AG08395 (cell line): ENCODE measurements around the gene ADCY3.
A peak's percentile ranks its signal among the peaks of the same experiment; 100 is the strongest.

Experiments used
- DNase-seq: peaks from one replicate; pipeline ENCODE4 v3.0.0; 2012; ENCODE audit warnings: mixed read lengths, low spot score

The ADCY3 gene

DNA sequence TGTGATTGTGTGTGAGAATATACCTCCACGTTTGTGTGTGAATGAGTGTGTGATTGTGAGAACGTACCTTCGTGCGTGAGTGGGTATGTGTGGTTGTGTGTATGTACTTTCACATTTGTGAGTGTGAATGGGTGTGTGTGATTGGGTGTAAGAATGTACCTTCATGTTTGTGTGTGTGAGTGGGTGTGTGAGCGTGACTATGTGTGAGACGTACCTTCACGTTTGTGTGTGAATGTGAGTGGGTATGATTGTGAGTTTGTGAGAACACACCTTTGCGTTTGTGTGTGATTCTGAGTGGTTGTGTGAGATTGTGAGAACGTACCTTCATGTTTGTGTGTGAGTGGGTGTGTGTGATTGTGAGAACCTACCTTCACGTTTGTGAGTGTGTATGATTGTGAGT lies 5.8 kb upstream of the ADCY3 start:
- no peak for DNase-seq

DNA sequence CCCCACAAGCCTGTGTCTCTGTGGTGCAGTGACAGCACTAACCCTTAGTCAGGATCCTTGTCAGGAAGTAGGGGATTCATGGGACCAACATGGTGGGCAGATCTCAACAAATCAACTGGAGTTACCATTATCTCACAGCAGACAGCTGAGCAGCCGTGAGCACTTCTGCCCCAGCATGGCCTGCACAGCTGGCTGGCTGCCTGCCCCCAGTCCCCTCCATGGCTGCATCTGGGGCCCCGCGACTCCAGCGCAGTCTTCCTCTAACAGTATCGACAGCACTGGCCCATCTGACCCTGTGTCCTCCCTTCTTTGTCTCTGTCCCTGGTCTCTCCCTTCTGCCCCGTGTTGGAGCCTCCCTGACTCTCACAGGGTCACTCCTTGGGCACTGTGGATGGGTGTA lies 4.7 kb upstream of the ADCY3 start:
- DNase-seq = no peak

DNA sequence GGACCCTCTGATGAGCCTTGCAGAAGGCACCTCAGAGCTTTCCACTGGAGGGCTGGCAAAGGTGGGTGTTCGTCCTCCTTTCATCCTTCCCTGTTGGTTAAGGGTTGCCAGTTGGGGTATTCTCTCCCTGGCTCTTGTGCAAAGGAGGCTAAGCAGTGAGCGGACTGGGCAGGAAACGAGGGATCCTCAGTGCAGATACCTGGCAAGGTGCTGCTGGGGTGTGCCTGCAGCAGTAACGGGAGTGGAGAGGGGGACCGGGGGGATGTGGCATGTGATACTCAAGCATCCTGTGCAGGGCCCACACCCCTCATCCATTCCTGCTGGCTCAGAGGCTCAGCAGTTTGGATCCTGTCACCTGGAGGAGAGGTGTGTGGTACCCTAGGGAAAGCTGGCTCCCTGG lies 4.2 kb upstream of the ADCY3 start:
- DNase-seq = no peak

DNA sequence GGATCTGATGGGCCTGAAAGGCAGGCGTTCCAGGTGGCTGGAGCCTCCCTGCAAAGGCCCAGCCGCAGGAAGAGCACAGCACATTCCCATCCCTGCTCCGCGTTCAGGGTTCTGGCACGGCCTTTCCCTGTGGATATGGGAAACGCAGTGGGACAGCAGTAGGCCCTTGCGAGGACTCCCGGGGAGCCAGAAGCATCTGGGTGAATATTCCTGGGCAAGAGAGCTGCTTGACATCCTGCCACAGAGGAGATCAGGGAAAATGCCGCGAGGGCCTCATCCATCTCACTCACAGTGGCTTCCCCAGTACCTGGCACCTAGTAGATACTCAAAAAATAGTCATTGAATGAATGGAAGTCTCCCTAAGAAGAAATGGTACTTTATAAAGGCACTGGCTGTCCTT lies 3.1 kb upstream of the ADCY3 start:
- no peak for DNase-seq

DNA sequence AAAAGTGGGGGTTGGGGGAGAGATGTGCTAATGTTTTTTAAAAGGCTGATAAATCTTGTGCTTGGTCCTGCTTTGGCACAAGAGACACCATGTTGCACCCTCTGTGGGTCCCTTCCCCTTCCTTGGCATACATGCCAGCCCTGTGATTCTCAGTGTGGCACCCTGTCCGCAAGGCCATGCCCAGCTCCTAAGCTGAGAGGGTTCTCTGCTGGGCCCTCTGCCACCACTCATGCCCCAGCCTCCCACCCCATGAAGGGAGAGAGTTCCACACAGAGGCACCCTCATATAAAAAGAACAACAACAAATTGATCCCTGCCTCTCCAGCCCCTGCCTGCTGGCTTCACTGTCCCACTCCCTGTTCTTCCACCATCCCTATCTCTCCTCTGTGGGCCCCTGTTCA lies 2.5 kb upstream of the ADCY3 start:
- DNase-seq = no peak

DNA sequence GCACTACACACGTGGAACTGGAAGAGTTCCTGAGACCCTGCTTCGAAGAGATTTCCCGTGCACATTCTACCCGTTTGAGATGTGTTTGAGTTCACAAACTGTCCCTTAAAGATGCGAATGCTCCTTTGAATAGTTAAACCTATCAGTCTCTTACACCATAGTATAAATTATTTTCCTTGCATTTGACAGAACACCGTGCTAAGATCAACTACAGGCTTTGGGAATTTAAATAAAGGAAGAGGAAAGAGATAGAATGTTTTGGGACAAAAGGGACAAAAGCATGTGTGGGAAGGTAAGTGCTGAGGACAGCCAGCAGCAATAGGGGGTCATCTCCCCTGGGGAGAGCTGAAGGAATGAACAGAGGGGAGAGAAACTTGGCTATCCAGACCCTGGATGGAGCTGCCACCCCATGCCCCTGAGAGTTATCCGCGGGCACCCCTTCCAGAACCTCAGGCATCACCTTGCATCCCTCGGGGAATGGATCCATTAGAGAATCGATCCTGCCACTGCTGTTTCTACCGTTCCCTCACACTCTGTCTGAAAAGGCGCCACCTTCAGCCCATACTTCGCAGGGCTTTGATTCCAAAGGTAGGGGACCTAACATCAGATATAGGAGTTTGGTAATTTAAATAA lies 888 bp upstream of the ADCY3 start:
- DNase-seq = no peak

DNA sequence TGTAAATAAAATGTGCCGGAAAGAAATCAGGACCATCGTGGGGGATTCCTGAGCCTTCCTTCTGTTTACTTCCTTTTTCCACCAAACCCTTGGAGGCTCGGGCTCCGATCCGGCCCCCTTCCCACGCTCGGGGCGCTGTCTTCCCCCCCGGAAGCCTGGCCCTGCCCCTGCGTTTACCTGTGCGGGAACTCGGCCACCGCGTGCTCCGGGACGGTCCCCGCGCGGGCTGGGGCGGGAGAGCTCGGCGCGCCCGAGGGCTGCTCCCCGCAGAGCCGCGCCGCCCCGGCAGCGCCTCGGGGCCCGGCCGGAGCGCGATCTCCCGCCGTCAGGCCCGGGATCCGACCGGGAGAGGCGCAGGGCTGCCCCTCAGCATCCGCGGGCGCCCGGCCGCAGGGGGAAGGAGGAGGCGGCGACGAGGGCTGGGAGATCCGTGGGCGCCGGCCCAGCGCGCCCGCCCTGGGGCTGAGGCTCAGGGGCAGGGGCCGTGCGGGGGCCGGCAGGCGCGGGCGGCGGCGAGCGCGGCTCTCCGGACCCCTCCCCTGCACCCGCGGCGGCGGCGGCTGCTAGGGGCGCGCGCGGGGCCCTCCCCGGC lies 435 bp downstream of the ADCY3 start:
- DNase-seq = peak; percentile 33

DNA sequence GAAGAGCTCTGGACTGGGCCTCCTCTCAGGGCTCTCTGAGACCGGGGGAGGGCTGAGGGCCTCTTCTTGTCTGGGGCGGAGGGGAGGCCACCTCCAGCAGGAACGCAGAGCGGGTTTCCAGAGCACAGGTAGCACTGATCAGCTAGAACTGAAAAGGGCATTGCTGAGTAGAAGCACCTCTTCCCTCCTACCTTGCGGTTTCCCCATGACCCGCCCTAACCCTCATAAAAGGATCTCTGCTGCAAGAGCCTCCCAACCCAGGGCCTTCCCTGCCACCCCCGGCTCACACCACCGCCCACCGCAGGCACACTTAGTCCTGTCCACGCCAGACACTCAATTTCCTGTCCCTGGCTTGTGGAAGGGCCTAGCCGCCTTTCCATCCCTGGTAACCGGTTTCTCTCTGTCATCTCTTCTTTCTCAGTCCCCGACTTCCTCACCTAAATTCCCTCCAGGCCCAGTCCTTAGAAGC lies 966 bp downstream of the ADCY3 start:
- DNase-seq = peak; percentile 38

DNA sequence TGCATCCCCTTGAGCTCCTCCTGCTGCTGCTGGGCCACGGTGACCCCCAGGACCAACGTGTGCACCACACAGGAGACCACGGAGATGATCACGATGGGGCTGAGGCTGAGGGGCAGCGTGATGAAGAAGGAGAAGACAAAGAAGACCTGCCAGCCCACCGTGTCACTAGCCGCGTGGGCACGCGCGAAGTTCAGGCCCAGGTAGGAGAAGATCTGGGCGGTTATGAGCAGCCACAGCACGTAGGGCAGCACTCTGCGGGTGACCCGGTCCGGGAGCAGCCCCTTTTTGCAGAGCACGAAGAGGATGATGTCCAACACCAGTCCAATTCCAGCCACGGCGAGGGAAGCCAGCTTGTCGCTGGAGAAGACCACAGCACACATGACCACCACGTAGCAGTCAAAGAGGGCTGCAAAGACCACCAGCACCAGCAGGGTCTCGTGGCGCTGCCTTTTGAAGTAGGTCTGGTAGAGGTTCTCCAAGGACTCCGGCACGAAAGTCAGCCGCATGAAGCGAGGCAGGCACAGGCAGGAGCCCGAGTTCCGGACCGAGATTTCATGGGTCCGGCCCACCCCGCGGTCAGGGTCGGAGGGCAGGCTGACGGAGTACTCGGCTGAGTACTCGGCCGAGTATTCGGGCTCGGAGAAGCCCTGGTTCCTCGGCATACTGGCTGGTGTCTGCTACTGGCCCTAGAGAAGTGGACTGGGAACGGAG lies 1.6 kb downstream of the ADCY3 start:
- no peak for DNase-seq

DNA sequence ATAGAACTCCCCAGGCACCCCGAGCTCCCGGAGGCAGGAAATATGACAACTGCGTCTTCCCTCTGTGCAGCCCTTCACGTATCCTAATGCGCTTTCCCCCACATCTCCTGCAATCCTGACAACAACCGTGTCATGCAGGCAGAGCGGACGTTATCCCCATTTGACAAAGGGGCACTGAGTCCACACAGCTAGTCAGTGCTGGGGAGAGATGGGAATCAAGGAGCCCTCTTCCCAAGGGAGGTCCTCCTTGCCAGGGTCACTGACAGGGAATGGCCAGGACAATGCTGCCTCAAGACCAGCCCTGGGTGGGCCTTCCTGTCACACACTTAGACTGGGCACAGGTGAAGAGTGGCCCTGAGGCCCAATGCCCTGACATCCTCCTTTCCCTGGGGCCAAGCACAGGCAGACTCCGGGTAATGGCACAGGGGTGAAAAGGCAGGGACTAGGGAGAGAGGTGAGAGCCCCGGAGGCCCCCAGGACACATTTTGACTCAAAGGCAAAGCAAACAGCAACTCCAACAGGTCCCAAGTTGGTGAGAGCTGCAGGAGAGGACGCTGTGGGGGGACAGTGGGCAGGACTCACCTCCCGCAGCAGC lies 2.2 kb downstream of the ADCY3 start:
- DNase-seq = no peak

DNA sequence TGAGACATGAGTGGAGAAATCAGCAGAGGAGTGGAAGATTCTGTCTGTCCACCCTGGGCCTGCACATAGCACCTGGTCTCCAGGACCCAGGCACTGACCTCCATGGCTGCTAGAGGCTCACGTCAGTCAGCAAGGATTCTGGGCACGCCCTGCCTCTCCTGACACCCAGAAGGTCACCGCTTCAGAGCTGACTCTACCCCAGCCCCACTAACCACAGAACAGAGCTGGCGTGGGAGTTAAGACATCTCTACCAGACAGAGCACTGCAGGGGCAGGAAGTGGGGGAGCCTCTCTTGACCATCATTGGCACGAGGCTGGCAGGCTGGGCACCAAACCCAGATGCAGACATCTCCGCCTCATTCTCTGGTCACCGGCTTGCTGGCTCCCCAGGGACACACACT lies 3.0 kb downstream of the ADCY3 start:
- peak; percentile 60 for DNase-seq

DNA sequence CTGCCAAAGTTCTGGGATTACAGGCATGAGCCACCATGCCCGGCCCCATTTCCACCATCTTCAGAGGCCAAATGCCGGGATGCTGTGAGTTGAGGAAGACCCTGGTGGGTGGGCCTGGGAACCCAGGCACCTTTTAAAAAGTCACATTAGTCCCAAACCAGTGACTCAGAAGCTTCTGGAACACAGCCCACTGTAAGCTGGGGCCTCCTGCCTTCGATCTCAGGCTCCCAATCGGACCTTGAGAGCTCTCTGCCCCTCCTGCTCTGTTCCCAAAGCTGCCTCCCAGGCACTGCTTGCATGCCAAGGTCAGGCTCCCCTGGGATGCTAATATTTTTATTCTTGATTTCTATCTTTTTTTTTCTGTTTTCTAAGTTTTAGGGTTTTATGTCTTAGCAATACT lies 4.2 kb downstream of the ADCY3 start:
- DNase-seq = no peak

DNA sequence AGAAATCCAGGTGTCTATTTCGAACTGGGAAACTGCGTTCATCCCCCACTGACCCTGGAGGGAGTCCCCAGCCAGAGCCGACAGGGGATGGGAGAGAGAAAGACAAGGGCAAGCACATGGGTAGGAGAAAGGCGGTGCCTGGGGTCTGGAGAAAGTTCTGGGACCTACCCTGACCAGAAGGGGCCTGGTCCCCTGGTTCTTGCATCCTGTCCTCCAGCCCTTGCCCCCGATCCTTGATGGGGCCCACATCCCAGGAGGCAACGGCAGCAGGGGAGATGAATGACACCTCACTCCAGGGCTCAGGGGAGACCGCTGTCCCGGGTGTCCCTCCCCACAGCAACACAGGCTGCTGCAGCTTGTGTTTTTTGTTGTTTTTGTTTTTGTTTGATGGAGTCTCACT lies 4.9 kb downstream of the ADCY3 start:
- DNase-seq = no peak

DNA sequence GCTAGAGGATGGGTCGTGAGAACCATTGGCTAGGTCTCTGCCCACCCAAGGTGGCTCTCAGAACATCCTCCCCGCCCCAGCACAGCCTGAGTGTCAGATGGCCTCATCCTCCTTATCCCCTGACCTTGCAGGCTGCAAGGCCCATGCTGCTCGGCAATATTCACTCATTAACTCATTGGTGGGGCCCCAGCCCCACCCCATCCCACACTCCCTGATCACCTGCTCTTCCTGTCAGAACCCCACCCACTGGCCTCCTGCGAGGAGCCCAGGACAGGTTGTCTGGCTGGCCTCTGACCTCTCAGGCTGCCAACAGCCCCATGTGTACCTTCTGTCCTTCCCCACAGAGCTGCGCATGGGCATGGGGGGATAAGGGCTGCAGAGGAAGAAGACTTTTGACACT lies 5.3 kb downstream of the ADCY3 start:
- DNase-seq = no peak

DNA sequence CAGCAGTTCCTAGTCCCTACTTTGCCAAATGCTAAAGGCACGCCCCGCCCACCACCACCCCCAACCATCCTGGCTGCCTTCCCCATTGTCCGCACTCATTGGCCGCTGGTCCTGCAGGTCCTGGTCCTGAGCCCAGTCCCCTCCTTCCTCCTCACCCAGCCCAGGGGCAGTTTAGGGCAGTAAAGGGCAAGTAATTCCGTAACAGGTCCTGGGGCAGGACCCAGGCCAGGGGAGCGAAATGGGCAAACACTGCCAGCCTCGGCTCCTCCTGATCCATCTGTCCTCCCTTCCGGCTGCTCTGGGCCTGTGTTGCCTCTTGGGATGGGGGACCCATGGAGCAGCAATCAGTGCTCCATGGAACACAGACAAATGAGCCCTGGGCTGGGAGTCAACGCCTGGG lies 6.1 kb downstream of the ADCY3 start:
- no peak for DNase-seq

DNA sequence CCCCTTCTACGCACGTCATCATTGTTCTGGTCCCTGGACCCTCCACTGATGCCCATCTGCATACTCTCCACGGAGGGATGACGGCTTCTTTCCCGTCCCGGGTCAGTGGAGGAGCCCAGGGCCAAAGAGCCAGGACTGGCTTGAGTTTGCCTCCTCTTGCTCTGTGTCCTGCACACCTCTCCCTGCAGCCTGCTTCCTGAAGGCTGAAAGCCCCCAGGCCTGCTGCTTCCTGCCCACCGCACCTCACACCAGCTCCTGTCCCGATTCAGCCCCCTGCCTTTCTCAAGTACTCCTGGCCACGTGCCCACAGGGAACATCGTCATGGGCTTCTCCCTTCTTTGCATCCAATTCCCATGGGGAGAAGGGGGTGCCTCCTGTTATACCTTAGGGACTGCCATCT lies 7.1 kb downstream of the ADCY3 start:
- DNase-seq = no peak

DNA sequence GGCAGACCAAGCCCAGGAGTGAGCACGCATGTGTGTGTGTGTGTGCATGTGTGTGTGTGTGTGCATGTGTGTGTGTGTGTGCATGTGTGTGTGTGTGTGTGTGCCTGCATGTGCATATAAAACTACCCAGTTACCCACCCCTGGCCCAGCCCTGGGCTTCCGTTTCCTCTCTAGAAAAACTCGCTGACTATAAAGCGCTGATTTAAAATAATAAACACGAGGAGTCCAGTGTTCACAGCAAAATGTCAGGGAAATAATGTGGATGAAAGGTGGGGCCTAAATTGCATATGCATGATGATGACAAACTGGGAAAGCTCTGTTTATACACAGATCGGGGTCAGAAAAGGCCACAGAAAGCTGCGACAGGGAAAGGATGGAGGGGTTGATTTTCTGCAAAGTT lies 7.5 kb downstream of the ADCY3 start:
- no peak for DNase-seq

DNA sequence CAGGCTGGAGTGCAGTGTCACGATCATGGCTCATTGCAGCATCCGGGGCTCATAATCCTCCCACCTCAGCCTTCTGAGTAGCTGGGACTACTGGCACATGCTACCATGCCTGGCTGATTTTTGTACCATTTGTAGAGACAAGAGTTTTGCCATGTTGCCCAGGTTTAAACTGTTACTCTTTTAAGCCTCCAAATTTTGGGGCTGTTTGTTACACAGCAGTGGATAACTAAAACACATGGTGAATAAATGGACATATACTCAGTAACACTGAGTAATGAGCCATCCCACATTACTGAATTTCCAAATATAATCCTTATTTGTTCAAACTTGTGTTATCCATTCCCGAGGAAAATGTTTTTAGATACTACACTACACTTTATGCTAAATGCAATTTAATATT lies 9.8 kb downstream of the ADCY3 start:
- no peak for DNase-seq

DNA sequence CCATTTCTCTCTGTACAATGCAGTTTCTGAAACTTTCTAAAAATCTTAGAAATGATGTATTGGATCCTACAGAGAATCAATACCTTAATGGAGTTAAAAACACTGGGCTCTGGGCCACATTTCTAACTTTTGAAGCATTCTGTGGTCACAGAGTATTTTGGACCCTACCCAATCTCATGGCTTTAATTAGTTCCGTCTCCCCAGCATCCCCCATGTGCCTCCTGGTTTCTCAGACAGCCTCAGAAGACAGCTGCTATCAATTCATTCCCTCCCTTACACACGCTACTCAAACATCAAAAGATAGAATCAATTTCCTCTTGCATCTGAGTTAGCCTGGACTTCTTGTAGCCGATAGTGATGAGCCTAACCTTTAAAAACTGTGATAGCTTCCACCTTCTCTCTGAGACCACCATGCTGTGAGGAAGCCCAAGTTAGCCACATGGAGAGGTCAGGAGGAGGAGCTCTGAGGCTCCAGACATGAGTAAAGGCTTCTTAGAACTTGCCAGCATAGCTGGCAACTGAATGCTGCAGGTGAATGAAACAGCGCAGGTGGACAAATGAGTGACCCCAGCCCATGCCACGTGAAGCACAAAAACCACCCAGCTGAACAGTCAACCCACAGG lies 10.4 kb downstream of the ADCY3 start:
- peak; percentile 80 for DNase-seq

DNA sequence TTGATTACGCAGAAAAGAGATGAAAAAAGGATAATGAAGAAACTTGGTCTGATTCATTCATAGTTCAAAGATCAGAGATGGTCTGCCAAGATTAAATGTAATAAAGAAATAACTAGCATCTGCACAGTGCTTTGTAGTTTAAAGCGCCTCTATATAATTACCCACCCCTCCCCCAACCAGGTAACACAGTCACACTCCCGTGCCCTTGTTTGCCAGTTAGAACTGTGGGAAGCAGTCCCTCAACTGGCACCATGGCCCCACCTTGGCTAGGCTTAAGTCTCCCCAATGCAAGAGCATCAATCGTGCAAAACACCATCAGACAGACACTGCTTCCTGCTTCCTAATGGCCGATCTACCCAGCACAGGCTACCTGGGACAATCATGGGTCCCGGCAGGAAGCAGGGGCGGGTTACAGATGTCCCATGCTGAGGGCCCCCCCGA lies 11.6 kb downstream of the ADCY3 start:
- DNase-seq = no peak

DNA sequence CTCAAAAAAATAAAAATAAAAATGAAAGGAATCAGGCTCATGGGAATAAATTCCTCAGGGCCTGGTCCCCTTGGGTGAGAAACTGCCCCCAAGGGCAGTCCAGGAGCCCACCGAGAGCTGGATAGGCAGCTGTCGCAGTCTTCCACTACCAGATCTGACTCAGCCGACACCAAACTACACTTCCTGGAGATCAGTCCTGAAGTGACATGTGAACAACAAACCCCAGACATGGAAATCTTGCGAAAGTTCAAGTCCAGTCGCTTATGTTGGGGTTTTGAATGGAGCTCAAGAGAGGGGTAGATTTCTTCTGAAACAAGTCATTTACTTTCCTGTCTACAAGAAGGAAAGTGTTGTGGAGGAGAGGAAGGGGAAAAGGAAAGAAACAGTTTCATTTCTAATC lies 12.9 kb downstream of the ADCY3 start:
- DNase-seq = peak; percentile 63

DNA sequence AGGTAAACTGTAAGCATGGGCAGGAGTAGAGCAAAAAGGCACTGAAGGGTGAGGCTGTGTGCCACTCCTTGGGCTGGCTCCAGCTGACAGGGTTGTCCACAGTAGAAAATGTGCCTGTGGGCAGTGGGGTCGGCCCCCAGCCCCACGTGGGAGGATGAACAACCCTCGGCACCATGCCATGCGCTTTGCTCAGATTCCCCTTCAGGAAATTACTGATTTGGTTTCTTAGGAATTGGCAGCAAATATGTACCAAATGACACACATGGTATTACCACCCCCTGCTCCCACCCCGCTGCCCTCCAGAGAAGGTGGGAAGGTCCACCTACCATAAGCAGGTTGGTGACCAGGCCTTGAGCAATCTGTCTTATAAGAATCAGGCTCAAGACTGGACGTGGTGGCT lies 13.6 kb downstream of the ADCY3 start:
- no peak for DNase-seq
